D721Med (cell line): ENCODE measurements around the gene YWHAH.

Experiments used
- DNase-seq: peaks from one replicate; pipeline ENCODE4 v3.0.0; 2011; ENCODE audit warnings: low spot score; ENCODE audit not compliant: insufficient read length
- FAIRE-seq: peaks from 2 replicates; lab custom pipeline; 2011; peaks lifted over from hg19 to GRCh38; lab: Jason Lieb, UNC
- CTCF ChIP-seq: IDR thresholded peaks from 2 replicates; pipeline ENCODE4 v1.5.1; 2012; ENCODE audit warnings: mild to moderate bottlenecking, control low read depth; ENCODE audit not compliant: insufficient read depth; ENCODE audit errors: missing control alignments

YWHAH gene

GRCh38 chr22:31901388-31902137, 42.8 kb upstream of the YWHAH start:
- FAIRE-seq (no peak), DNase-seq (no peak)
- TF ChIP-seq CTCF: no peak

GRCh38 chr22:31904651-31905050, 39.7 kb upstream of the YWHAH start:
- FAIRE-seq (no peak), DNase-seq (no peak)
- no peak for TF ChIP-seq CTCF

- DNase-seq (no peak), FAIRE-seq (no peak)
- TF ChIP-seq CTCF: no peak
Measured at GRCh38 chr22:31905356-31905755, 39.0 kb upstream of the YWHAH start.

- TF ChIP-seq CTCF: no peak
- DNase-seq (no peak), FAIRE-seq (no peak)
Measured at GRCh38 chr22:31906086-31906485, 38.2 kb upstream of the YWHAH start.

- no peak for TF ChIP-seq CTCF
- FAIRE-seq (no peak), DNase-seq (no peak)
Measured at GRCh38 chr22:31906569-31906968, 37.8 kb upstream of the YWHAH start.

- TF ChIP-seq CTCF: no peak
- FAIRE-seq (no peak), DNase-seq (no peak)
Measured at GRCh38 chr22:31909977-31910376, 34.4 kb upstream of the YWHAH start.
